Smooth muscle cell (in vitro differentiated cells): Measurements from ENCODE around the gene ZFHX3. TPM values are rescaled to one million over a fixed set of nuclear protein-coding genes. Genes with fewer than 3 reads are reported as not detected.
A peak's percentile ranks its signal among the peaks of the same experiment; 100 is the strongest.

ENCODE experiments used
- DNase-seq: peaks from one replicate; lab custom pipeline; 2025; ENCODE audit not compliant: unreplicated experiment; lab: John Stamatoyannopoulos, UW
- H2AFZ ChIP-seq: fragments of 200-600 bp; sonication (generic); 2 replicates; pipeline ENCODE4 v1.6.0; 2016; ENCODE audit warnings: antibody characterized with exemption, low read depth, mild to moderate bottlenecking
- H3F3A ChIP-seq: fragments of 200-600 bp; sonication (generic); 2 replicates; pipeline ENCODE4 v1.6.0; 2017; ENCODE audit warnings: antibody characterized with exemption, low read depth
- H3K27ac ChIP-seq: fragments of 200-600 bp; sonication (generic); 2 replicates; pipeline ENCODE4 v1.5.1; 2016; ENCODE audit warnings: low read depth, mild to moderate bottlenecking
- H3K27me3 ChIP-seq: fragments of 200-600 bp; sonication (generic); 2 replicates; pipeline ENCODE4 v1.6.1; 2016; ENCODE audit warnings: low read depth, mild to moderate bottlenecking
- H3K36me3 ChIP-seq: fragments of 200-600 bp; sonication (generic); 2 replicates; pipeline ENCODE4 v1.5.1; 2016; ENCODE audit warnings: low read depth
- H3K4me1 ChIP-seq: fragments of 200-600 bp; sonication (generic); 2 replicates; pipeline ENCODE4 v1.5.1; 2016; ENCODE audit warnings: low read depth
- H3K4me2 ChIP-seq: fragments of 200-600 bp; sonication (generic); 2 replicates; pipeline ENCODE4 v1.6.0; 2016; ENCODE audit warnings: mild to moderate bottlenecking
- H3K4me3 ChIP-seq: fragments of 200-600 bp; sonication (generic); 2 replicates; pipeline ENCODE4 v1.5.1; 2016; ENCODE audit warnings: mild to moderate bottlenecking
- H3K79me2 ChIP-seq: fragments of 200-600 bp; sonication (generic); 2 replicates; pipeline ENCODE4 v1.6.0; 2016; ENCODE audit warnings: low read depth, mild to moderate bottlenecking
- H3K9ac ChIP-seq: fragments of 200-600 bp; sonication (generic); 2 replicates; pipeline ENCODE4 v1.6.0; 2016; ENCODE audit warnings: low read depth
- H3K9me3 ChIP-seq: fragments of 200-600 bp; sonication (generic); replicated peaks from 2 replicates; pipeline ENCODE4 v1.5.1; 2016; ENCODE audit warnings: low read depth
- H4K20me1 ChIP-seq: fragments of 200-600 bp; sonication (generic); 2 replicates; pipeline ENCODE4 v1.6.0; 2016; ENCODE audit warnings: low read depth
- CTCF ChIP-seq: fragments of 200-600 bp; sonication (generic); IDR thresholded peaks from 2 replicates; pipeline ENCODE4 v1.5.1; 2017; ENCODE audit warnings: borderline replicate concordance, mild to moderate bottlenecking, antibody characterized with exemption; ENCODE audit not compliant: insufficient read depth, poor library complexity, severe bottlenecking
- WGBS: methylation state at CpG from one replicate; pipeline ENCODE4 v1.1.7; 2016; ENCODE audit warnings: low lambda C conversion rate; 5-methylcytosine and 5-hydroxymethylcytosine counted together
- polyA plus RNA-seq: library from polyadenylated mRNA; unstranded; fragments of >200 nt; fragmentation: Nextera tagmentation; extraction: Ambion mirVana; gene quantifications from 2 replicates; pipeline ENCODE4 v1.2.1, GENCODE V29; 2016
- total RNA-seq: library from RNA; depleted of rRNA; stranded (reverse); fragments of >200 nt; gene quantifications from 2 replicates; pipeline ENCODE4 v1.2.3, GENCODE V29; 2014

The ZFHX3 gene
- total and polyA plus RNA-seq, 2 experiments from 2014 or later = 3.1 to 9.8 TPM

- peak overlapping the region; percentile 84 for H3K4me2 ChIP-seq
- peak overlapping the region; percentile 84 for H3K27ac ChIP-seq
- peaks cover 21% of the 10 kb centered on the region for H3K4me1 ChIP-seq
- 22% methylated on average over 38 of the region's 43 CpGs for WGBS
- H3K36me3 ChIP-seq = no peaks in the 10 kb centered on the region
- no peak overlapping the region for H2AFZ ChIP-seq
- H3F3A ChIP-seq = no peaks in the 10 kb centered on the region
- no peaks in the 10 kb centered on the region for H3K79me2 ChIP-seq
- TF ChIP-seq CTCF = no peak
- DNase-seq = peak; percentile 34
- H4K20me1 ChIP-seq = no peaks in the 10 kb centered on the region
- H3K4me3 ChIP-seq = peak overlapping the region; percentile 59
- H3K27me3 ChIP-seq = no peaks in the 10 kb centered on the region
- H3K9me3 ChIP-seq = no peaks in the 10 kb centered on the region
- H3K9ac ChIP-seq = peak overlapping the region; percentile 94
Measured at GRCh38 chr16:72787514-72788268, 260.2 kb downstream of the ZFHX3 start.

- peaks cover 21% of the 10 kb centered on the region for H3K4me1 ChIP-seq
- no peaks in the 10 kb centered on the region for H3K79me2 ChIP-seq
- H3K9me3 ChIP-seq = no peaks in the 10 kb centered on the region
- no peak for TF ChIP-seq CTCF
- peak overlapping the region; percentile 81 for H2AFZ ChIP-seq
- peak overlapping the region; percentile 84 for H3K27ac ChIP-seq
- no peaks in the 10 kb centered on the region for H3K36me3 ChIP-seq
- H3K9ac ChIP-seq = peak overlapping the region; percentile 94
- H4K20me1 ChIP-seq = no peaks in the 10 kb centered on the region
- H3K4me2 ChIP-seq = peak overlapping the region; percentile 84
- H3K27me3 ChIP-seq = no peaks in the 10 kb centered on the region
- no peak for DNase-seq
- H3K4me3 ChIP-seq = peak overlapping the region; percentile 59
- no peaks in the 10 kb centered on the region for H3F3A ChIP-seq
- WGBS = 28% methylated on average over 22 of the region's 23 CpGs
Measured at GRCh38 chr16:72787130-72787513, 260.8 kb downstream of the ZFHX3 start.

- H3F3A ChIP-seq = no peaks in the 10 kb centered on the region
- no peak for DNase-seq
- 92% methylated on average over 6 of the region's 6 CpGs for WGBS
- no peak for TF ChIP-seq CTCF
- peak overlapping the region; percentile 84 for H3K27ac ChIP-seq
- no peaks in the 10 kb centered on the region for H3K9me3 ChIP-seq
- peak overlapping the region; percentile 59 for H3K4me3 ChIP-seq
- no peaks in the 10 kb centered on the region for H4K20me1 ChIP-seq
- H3K9ac ChIP-seq = peak overlapping the region; percentile 94
- H3K4me1 ChIP-seq = peaks cover 21% of the 10 kb centered on the region
- no peak overlapping the region for H2AFZ ChIP-seq
- H3K27me3 ChIP-seq = no peaks in the 10 kb centered on the region
- H3K36me3 ChIP-seq = no peaks in the 10 kb centered on the region
- H3K4me2 ChIP-seq = peak overlapping the region; percentile 84
- H3K79me2 ChIP-seq = no peaks in the 10 kb centered on the region
Measured at GRCh38 chr16:72786606-72787005, 261.3 kb downstream of the ZFHX3 start.

GRCh38 chr16:72785886-72786285 is 262.0 kb downstream of the ZFHX3 start:
- 89% methylated on average over 3 of the region's 3 CpGs for whole genome bisulfite sequencing
- H2AFZ ChIP-seq = no peak overlapping the region
- no peak overlapping the region for H3K4me3 ChIP-seq
- H3K4me2 ChIP-seq = no peak overlapping the region
- H3K9ac ChIP-seq = no peak overlapping the region
- no peak overlapping the region for H3K27ac ChIP-seq
- no peak for TF ChIP-seq CTCF
- no peaks in the 10 kb centered on the region for H3F3A ChIP-seq
- no peaks in the 10 kb centered on the region for H4K20me1 ChIP-seq
- H3K79me2 ChIP-seq = no peaks in the 10 kb centered on the region
- H3K4me1 ChIP-seq = peaks cover 21% of the 10 kb centered on the region
- no peaks in the 10 kb centered on the region for H3K27me3 ChIP-seq
- no peaks in the 10 kb centered on the region for H3K9me3 ChIP-seq
- DNase-seq = no peak
- H3K36me3 ChIP-seq = no peaks in the 10 kb centered on the region
